ENCODE results near the gene PRKCE.

Gene PRKCE

DNA sequence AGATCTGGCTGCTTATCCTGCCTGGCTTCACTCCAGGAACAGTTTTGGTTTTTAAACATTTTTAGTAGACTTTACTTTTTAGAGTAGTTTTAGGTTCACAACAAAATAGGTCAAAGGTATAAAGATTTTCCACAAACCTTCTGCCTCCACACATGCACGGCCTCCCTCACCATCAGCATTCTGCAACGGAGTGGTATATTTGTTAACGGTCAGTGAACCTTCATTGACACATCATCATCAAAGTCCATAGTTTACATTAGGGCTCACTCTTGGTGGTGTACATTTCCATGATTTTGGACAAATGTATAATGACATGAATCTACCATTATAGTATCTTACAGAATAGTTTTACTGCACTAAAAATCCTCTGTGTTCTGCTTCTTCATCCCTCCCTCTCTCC lies 342.6 kb downstream of the PRKCE start:
- DNase-seq (ENCODE audit: insufficient read length, low spot score) (no peak), FAIRE-seq (no peak)
- TF ChIP-seq, protein P1, sequence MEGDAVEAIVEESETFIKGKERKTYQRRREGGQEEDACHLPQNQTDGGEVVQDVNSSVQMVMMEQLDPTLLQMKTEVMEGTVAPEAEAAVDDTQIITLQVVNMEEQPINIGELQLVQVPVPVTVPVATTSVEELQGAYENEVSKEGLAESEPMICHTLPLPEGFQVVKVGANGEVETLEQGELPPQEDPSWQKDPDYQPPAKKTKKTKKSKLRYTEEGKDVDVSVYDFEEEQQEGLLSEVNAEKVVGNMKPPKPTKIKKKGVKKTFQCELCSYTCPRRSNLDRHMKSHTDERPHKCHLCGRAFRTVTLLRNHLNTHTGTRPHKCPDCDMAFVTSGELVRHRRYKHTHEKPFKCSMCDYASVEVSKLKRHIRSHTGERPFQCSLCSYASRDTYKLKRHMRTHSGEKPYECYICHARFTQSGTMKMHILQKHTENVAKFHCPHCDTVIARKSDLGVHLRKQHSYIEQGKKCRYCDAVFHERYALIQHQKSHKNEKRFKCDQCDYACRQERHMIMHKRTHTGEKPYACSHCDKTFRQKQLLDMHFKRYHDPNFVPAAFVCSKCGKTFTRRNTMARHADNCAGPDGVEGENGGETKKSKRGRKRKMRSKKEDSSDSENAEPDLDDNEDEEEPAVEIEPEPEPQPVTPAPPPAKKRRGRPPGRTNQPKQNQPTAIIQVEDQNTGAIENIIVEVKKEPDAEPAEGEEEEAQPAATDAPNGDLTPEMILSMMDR (IDR thresholded peaks at IDR 0.05; ENCODE audit: insufficient read depth, missing control alignments) = no peak

DNA sequence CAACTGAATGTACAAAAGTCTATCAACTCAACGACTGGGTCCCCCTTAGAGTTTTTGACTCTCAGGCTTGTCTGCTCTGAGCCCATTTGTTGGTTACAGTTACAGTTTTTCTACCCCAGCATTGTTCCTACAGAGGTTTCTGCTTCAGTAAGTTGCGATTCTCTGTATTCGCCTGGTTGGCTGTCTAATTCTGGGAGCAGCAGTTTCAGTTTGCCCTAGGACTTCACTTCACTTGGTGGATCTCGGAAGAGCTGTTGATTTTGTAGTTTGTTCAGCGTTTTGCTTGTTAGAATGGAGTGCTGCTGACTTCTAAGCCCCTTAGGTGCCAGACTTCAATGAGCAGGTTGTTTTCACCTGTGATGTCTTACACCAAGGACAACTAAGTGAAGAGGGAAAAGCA lies 349.2 kb downstream of the PRKCE start:
- DNase-seq (ENCODE audit: insufficient read length, low spot score) (no peak), FAIRE-seq (no peak)
- TF ChIP-seq, protein P1 (IDR thresholded peaks at IDR 0.05; ENCODE audit: insufficient read depth, missing control alignments) = no peak

DNA sequence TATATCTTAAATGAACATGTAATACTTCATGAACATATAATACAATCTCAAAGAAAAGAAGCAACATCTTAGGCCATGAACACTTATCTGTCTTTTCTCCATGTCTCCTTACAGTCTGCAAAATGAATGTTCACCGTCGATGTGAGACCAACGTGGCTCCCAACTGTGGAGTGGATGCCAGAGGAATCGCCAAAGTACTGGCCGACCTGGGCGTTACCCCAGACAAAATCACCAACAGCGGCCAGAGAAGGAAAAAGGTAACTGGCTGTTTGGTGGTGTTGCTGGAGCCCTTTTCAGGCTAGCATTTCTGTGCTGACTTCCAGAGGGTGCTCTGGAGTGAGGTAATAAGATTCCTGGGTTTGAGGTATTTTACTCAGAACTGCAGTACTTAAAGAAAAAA lies 349.8 kb downstream of the PRKCE start:
- DNase-seq (ENCODE audit: insufficient read length, low spot score) (no peak), FAIRE-seq (no peak)
- TF ChIP-seq, protein P1 (IDR thresholded peaks at IDR 0.05; ENCODE audit: insufficient read depth, missing control alignments) = no peak

DNA sequence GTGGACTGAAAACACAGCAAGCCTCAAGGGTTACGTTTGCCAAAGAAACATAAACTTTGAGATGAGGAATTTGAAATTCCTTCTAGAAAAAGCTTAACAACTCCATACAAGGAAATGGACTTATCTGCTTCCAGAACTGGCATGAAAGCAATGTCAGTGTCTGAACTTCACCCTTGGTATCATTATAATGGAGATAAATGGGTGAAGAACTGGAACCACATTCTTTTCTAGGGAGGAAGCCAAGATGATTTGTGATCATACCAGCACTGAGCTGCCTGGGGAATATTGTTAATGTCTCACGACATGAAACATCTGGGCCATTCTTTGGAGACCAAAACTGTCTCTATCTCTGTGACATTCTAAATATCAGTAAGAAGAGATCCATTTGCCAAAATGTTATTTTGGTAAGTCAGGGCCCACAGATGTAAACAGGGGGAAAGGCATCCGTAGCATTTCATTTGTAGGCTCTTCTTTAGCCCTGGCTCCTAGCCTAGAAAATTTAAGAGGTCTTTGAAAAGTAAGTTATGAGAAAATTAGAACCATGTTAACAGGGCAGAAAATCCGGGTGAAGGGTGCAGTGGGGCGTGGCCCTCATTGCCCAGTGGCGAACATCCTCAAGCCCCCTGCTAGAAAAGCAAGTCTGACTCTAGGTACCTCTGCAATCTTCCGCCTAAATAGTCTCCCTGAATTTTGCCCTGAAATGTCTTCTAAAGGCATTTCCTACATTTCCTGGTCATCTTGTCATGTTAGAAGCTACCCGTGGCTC lies 350.4 kb downstream of the PRKCE start:
- no peak for FAIRE-seq
- DNase-seq (ENCODE audit: insufficient read length, low spot score) = no peak
- TF ChIP-seq, protein P1 (IDR thresholded peaks at IDR 0.05; ENCODE audit: insufficient read depth, missing control alignments) = no peak

DNA sequence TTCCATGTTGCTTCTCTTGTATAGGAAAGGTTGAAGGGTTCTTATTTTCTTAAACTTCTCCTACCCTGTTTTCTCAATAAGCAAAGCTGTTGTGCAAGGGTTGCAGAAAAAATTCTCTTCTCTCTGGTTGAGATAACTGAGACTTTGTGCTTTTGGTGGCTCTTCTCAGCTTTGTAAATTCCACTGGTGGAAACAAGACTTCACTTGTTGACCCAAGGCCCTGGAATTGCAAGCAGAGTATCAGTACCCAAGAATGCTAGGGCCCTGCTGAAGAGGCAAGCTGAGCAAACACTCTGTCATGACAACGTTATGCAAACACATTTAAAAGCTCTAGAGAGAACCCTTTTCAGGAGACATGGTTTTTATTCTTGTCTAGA lies 351.0 kb downstream of the PRKCE start:
- DNase-seq (ENCODE audit: insufficient read length, low spot score) (no peak), FAIRE-seq (no peak)
- TF ChIP-seq, protein P1 (IDR thresholded peaks at IDR 0.05; ENCODE audit: insufficient read depth, missing control alignments) = no peak

DNA sequence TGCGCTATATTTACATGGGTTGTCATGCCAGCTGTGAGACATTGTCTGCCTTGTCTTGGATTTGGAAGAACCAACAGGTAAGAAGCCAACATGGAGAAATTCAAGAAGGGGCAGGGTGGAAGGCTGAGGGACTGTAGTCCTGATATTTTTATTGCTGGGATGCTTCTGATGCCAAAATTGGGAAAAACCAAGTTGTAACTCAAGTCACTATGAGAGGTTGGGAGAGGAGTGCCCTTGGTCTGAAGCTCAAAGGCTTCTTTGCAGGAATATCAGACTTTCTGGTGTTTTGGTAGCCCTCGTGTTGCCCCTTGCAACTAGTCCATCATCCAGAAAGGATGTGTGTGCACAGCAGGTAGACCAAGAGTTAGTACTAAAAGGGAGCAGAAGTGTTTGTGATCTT lies 351.5 kb downstream of the PRKCE start:
- TF ChIP-seq, protein P1 (IDR thresholded peaks at IDR 0.05; ENCODE audit: insufficient read depth, missing control alignments) = no peak
- DNase-seq (ENCODE audit: insufficient read length, low spot score) (no peak), FAIRE-seq (no peak)

DNA sequence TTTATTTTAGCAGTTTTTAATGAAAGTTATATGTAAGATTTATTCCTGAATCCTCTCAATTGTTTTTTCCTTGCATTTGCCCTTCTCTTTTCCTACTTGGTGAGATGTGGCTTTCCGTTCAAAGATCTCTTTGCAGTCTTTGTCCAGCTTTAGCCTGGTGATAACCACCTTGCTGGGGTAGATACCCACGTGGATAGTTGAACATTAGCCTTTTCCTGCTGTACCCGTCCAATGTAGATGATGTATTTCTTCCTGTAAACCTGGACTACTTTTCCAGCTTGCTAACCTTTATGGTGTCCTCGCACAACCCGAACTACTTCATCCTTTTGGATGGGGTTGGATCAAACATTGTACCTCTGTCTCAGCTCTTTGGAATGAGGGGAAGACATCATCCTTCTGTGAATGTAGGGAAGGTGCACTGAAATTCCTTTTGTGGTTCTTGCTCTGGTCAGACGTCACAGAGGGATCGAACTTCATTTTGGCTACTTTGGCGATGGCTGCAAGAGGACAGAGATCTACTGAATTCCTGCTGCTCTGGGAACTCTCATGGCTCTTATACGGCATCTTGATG lies 352.5 kb downstream of the PRKCE start:
- FAIRE-seq (no peak), DNase-seq (ENCODE audit: insufficient read length, low spot score) (no peak)
- TF ChIP-seq, protein P1 (IDR thresholded peaks at IDR 0.05; ENCODE audit: insufficient read depth, missing control alignments) = no peak

Measured in D721Med (cell line).